ENCODE measurements around the gene LYPD1. TPM values are rescaled to one million over a fixed set of nuclear protein-coding genes. Genes with fewer than 3 reads are reported as not detected.

The LYPD1 gene
- total RNA-seq, 2 donors from 2014 or later: 0.28 TPM; not detected in 1

- DNase-seq (no peak), ATAC-seq (no peak)
- intact Hi-C loops (cut with DNase I, micrococcal nuclease): no loop called here
These were observed 63.4 kb downstream of the LYPD1 start for GRCh38 chr2:132606649-132607048.

DNA sequence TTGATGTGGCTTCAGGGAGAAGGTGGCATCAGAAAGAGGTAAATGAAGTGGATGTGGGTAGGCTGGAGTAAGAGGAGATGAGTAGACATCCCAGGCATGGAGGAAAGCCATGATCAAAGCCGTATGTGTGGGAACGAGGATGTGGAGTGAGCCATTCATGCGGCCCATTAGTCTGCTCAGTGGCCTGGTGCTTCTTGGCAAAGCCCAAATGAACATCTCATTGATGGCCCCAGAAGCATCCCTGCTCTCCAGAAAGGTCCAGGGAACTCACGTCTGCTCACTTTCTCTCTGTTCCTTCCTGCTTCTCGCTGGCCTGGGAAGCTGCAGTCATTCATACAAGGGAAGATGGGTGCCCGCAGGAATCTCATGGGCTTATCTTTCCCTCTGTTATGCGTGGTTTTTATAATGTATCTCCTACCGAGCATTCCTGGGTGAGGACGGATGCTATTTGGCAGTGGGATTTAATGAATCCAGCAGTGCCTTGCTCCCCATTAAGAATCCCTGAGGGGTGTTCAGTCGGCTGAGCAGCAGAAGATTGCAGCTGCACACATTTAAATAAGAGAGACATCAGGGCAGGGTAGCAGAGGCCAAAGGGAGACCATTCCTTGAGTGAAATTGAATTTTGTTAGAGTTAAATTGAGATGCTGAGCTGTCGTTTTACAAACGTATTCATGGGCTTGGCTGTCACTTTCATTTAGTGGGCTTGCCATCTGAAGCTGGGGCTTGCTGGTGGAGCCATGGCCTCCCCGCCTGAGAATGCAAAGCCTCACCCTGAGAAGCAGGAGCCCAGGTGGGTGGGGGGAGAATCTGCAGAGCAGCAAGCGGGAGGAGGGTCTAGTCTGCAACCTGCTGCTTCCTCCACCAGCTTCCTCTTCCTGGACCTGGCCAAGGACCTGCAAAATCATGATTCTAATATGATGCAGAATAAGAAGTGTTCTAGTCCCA is 64.5 kb downstream of the LYPD1 start:
- intact Hi-C loops (cut with DNase I, micrococcal nuclease): no loop called here
- ATAC-seq: no peak

GRCh38 chr2:132604561-132604960 is 65.4 kb downstream of the LYPD1 start:
- DNase-seq: no peak
- no peak for ATAC-seq
- intact Hi-C loops (cut with DNase I, micrococcal nuclease): no loop called here

More for the DNA sequence above, 64.5 kb downstream of the LYPD1 start:
- no peak for DNase-seq

DNA sequence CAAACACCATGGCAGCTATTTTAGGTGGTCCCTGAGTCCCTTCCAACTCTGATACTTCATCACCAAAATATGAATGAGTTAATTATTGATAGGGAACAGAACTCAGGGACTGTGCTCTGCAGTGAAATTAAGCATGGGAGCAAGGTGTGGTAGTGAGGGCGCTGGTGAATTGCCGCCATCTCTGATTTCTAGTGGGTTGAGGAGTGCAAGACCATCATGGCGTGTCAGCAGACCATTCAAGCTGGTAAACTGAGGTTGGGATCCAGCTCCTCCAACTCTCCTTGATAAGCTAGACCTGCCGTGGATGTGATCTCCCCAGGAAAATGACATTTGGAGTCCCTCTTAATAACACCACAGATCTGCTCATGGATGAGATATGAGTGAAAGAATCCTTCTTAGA is 70.4 kb downstream of the LYPD1 start:
- ATAC-seq (no peak), DNase-seq (no peak)
- intact Hi-C loops (cut with DNase I, micrococcal nuclease): no loop called here

- DNase-seq: no peak
- no peak for ATAC-seq
- intact Hi-C loops (cut with DNase I, micrococcal nuclease): no loop called here
These were observed 71.5 kb downstream of the LYPD1 start for GRCh38 chr2:132598536-132598935.

- no peak for ATAC-seq
- intact Hi-C loops (cut with DNase I, micrococcal nuclease): no loop called here
These were observed 72.2 kb downstream of the LYPD1 start for GRCh38 chr2:132597831-132598230.

DNA sequence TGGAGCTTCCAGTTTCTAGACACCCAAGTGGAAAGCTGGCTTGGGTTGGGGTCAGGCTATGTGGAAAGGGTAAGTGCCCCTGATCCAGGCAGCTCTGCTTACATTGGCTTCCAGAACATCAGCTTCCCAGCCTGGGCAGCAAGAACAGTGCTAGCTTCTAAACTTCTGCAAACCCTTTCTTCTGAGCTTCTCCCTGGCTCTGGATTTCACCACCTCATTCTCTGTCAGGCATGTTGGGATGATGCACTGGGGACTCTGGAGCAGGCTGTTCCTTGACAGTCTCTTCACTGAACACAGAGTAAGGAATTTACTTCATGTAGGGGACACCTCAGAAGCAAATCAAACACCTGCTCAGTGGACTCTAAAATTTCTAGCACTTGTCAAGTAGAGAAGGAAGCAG is 72.8 kb downstream of the LYPD1 start:
- no peak for DNase-seq
- no peak for ATAC-seq
- intact Hi-C loops (cut with DNase I, micrococcal nuclease): no loop called here

More at GRCh38 chr2:132597831-132598230, 72.2 kb downstream of the LYPD1 start:
- DNase-seq: no peak

DNA sequence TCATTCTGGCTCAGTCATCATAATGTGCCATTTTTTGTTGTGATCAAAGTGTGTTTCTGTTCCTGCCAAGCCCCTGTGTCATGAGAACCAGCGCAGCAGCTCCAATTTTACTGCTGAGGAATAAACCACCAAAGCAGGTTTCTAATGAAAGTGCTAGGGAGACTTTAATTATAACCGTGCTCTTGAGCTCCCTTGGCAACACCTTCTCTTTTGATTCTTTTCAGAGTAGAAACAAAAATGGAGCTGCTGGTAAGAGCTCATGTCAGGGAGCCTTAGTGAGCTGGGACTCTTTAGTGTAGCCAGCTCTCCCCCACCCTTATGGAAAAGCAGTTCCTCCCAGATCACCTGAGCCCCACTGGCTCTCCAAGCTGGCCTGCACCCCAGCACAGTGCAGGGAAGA is 74.3 kb downstream of the LYPD1 start:
- DNase-seq: no peak
- no peak for ATAC-seq
- intact Hi-C loops (cut with DNase I, micrococcal nuclease): no loop called here

GRCh38 chr2:132595186-132595585 is 74.8 kb downstream of the LYPD1 start:
- intact Hi-C loops (cut with DNase I, micrococcal nuclease): no loop called here
- DNase-seq (no peak), ATAC-seq (no peak)
